GM12878 (cell line): ENCODE measurements around the gene ACP3. TPM values are rescaled to one million over a fixed set of nuclear protein-coding genes. Genes with fewer than 3 reads are reported as not detected.
"Not testable (repeated sequence)": the region's sequence is repeated elsewhere in the genome, so short reads cannot be mapped to it uniquely, and the experiment has no call there.

Experiments
- ATAC-seq: fragments of 200-7000 bp; cut with Tn5 transposase; 3 replicates; pipeline ENCODE4 v1.9.1; 2020; ENCODE audit warnings: mild to moderate bottlenecking, moderate library complexity
- BruUV-seq: library from RNA; stranded (reverse); fragments of 400-500 nt; replicated peaks from 2 replicates; lab custom pipeline; 2021; lab: Mats Ljungman, UMichigan
- CTCF ChIA-PET: fragments of 300-600 bp; sonication (Branson Sonifier 250); formaldehyde crosslinking; extraction: SDS; loops from one replicate; lab custom pipeline; 2021; ENCODE audit warnings: inconsistent platforms; lab: Yijun Ruan, JAX
- POLR2A ChIA-PET: fragments of 350-600 bp; formaldehyde crosslinking; extraction: SDS; loops from one replicate; lab custom pipeline; 2021; ENCODE audit warnings: inconsistent platforms; lab: Charles Lee
- RAD21 ChIA-PET: fragments of 300-600 bp; sonication (Branson Sonifier 250); formaldehyde crosslinking; loops from one replicate; lab custom pipeline; 2023; ENCODE audit warnings: antibody characterized with exemption; ENCODE audit not compliant: unreplicated experiment; lab: Charles Lee
- SMC1A ChIA-PET: fragments of 300-600 bp; sonication (Branson Sonifier 250); formaldehyde crosslinking; loops from one replicate; lab custom pipeline; 2023; ENCODE audit not compliant: unreplicated experiment, uncharacterized antibody; lab: Charles Lee
- DNase-seq: peaks from one replicate; pipeline ENCODE4 v3.0.0-alpha.2; 2011; ENCODE audit warnings: low read depth, low spot score
- FAIRE-seq: peaks from 3 replicates; lab custom pipeline; 2011; peaks lifted over from hg19 to GRCh38; lab: Jason Lieb, UNC
- H2AFZ ChIP-seq: 2 replicates; pipeline ENCODE4 v1.6.0; 2011; ENCODE audit warnings: low read depth, low read length, control low read depth; ENCODE audit not compliant: control insufficient read depth
- H3K27ac ChIP-seq: 2 replicates; pipeline ENCODE4 v1.5.1; 2011; ENCODE audit warnings: control low read depth; ENCODE audit not compliant: control insufficient read depth, insufficient read depth
- H3K27me3 ChIP-seq, 2 experiments: replicated peaks in 1 of 2; 2 replicates each; pipeline versions ENCODE4 v1.6.0 to v1.6.1; 2011; ENCODE audit warnings: low read length in 1 of 2; ENCODE audit not compliant: control insufficient read depth in 2 of 2, insufficient read depth in 2 of 2
- H3K36me3 ChIP-seq, 2 experiments: 2 replicates each; pipeline ENCODE4 v1.5.1; 2011; ENCODE audit warnings: low read length in 1 of 2; ENCODE audit not compliant: control insufficient read depth in 2 of 2, insufficient read depth in 2 of 2
- H3K4me1 ChIP-seq: 2 replicates; pipeline ENCODE4 v1.6.1; 2011; ENCODE audit warnings: mild to moderate bottlenecking, low read length, moderate library complexity, mixed read lengths; ENCODE audit not compliant: control insufficient read depth, insufficient read depth
- H3K4me2 ChIP-seq: 2 replicates; pipeline ENCODE4 v1.6.0; 2011; ENCODE audit warnings: control low read depth; ENCODE audit not compliant: control insufficient read depth, insufficient read depth
- H3K4me3 ChIP-seq: fragments of 200-600 bp; sonication (generic); 2 replicates; pipeline ENCODE4 v1.5.1; 2016
- H3K79me2 ChIP-seq: 2 replicates; pipeline ENCODE4 v1.6.0; 2011; ENCODE audit warnings: low read length; ENCODE audit not compliant: control insufficient read depth, insufficient read depth
- H3K9ac ChIP-seq: 2 replicates; pipeline ENCODE4 v1.8.0; 2011; ENCODE audit warnings: low read length, control low read depth, mixed read lengths; ENCODE audit not compliant: control insufficient read depth, insufficient read depth
- H3K9me3 ChIP-seq: replicated peaks from 3 replicates; pipeline ENCODE4 v1.5.1; 2011; ENCODE audit warnings: mild to moderate bottlenecking, low read length; ENCODE audit not compliant: control insufficient read depth, insufficient read depth
- H4K20me1 ChIP-seq: 2 replicates; pipeline ENCODE4 v1.6.0; 2011; ENCODE audit not compliant: control insufficient read depth, insufficient read depth
- CBFB ChIP-seq: IDR thresholded peaks from 2 replicates; pipeline ENCODE4 v1.6.1; 2016; ENCODE audit warnings: antibody characterized with exemption, low read depth
- JUNB ChIP-seq: IDR thresholded peaks from 2 replicates; pipeline ENCODE4 v1.6.1; 2016; ENCODE audit warnings: antibody characterized with exemption, mild to moderate bottlenecking
- KAT2A ChIP-seq: conservative IDR thresholded peaks from 2 replicates; pipeline ENCODE4 v1.6.1; 2011; ENCODE audit warnings: low read depth, low read length; ENCODE audit not compliant: control insufficient read depth
- MXI1 ChIP-seq: fragments of 150-350 bp; IDR thresholded peaks from 2 replicates; pipeline ENCODE4 v1.6.1; 2011; ENCODE audit warnings: low read depth, mild to moderate bottlenecking, inconsistent platforms, low read length, improper control_type of control experiment
- RAD51 ChIP-seq: fragments of 450-650 bp; IDR thresholded peaks from 2 replicates; pipeline ENCODE4 v1.6.1; 2016; ENCODE audit warnings: moderate library complexity, mild to moderate bottlenecking, inconsistent platforms
- REST ChIP-seq: IDR thresholded peaks from 2 replicates; pipeline ENCODE4 v1.6.1; 2012; ENCODE audit warnings: mild to moderate bottlenecking, low read depth, low read length
- WRNIP1 ChIP-seq: IDR thresholded peaks from 2 replicates; pipeline ENCODE4 v1.6.1; 2011; ENCODE audit warnings: low read depth, low read length, improper control_type of control experiment, borderline replicate concordance
- WGBS: methylation state at CpG from one replicate; pipeline ENCODE4 v1.1.6; 2016; ENCODE audit warnings: low lambda C conversion rate; ENCODE audit not compliant: insufficient replicate concordance, insufficient coverage; ENCODE audit errors: missing lambda C conversion rate; 5-methylcytosine and 5-hydroxymethylcytosine counted together
- in situ Hi-C: fragments of 300-500 bp; cut with MboI; formaldehyde crosslinking; loops from 9 replicates; pipeline ENCODE4 v1.14.3; 2018; ENCODE audit warnings: mixed read lengths
- intact Hi-C: fragments of 100-400 bp; cut with micrococcal nuclease; formaldehyde crosslinking; loops from one replicate; pipeline ENCODE4 v1.14.2; 2022; ENCODE audit not compliant: unreplicated experiment
- polyA plus RNA-seq, 11 experiments: library from polyadenylated mRNA; depleted of rRNA in 4 of 11; unstranded in 6 of 11; stranded (reverse) in 5 of 11; fragments of >200 nt; fragmentation: Nextera tagmentation in 4 of 11; fragmentation: Illumina TruSeq in 1 of 11; extraction: Ambion mirVana in 4 of 11; extraction: Trizol in 1 of 11; gene quantifications; 1 replicate in 1 of 11; 2 replicates in 10 of 11; pipeline versions ENCODE4 v1.2.1 to v1.2.3, GENCODE V29; 2011 to 2016; ENCODE audit warnings: inconsistent platforms in 2 of 11, missing spikeins in 2 of 11, low read depth in 1 of 11
- total RNA-seq, 4 experiments: library from RNA; depleted of rRNA in 3 of 4; stranded (reverse); fragments of >200 nt in 3 of 4; fragmentation: Illumina TruSeq in 1 of 4; extraction: Trizol in 1 of 4; gene quantifications; 2 replicates each; pipeline versions ENCODE4 v1.2.1 to v1.2.3, GENCODE V29; 2013 to 2021

ACP3 gene
- total and polyA plus RNA-seq, 10 of the 15 experiments (the other 5 are each of a cell fraction or from before 2014, with no cell fraction given) = 0.05 to 0.41 TPM; not detected in 8

GRCh38 chr3:132368962-132369361, 51.8 kb downstream of the ACP3 start:
- RAD21 ChIA-PET = no interaction called here
- no peak overlapping the region for H3K9ac ChIP-seq
- H3K36me3 ChIP-seq = no peaks in the 10 kb centered on the region
- POLR2A ChIA-PET = no interaction called here
- SMC1A ChIA-PET = interaction anchor here (0.6 to 1.2 kb wide), 2 partner anchors 12 to 1154 kb away, joined by 3 read pairs; no protein-coding TSS in a partner anchor
- intact Hi-C loops = no loop called here
- H3K4me1 ChIP-seq = no peaks in the 10 kb centered on the region
- DNase-seq (no peak), FAIRE-seq (no peak), ATAC-seq (no peak)
- H3K27ac ChIP-seq = no peak overlapping the region
- no TSS peak for BruUV-seq
- no peaks in the 10 kb centered on the region; a peak in 1 of 4 replicates for H3K27me3 ChIP-seq
- no peak overlapping the region for H3K4me3 ChIP-seq
- no peak overlapping the region for H3K4me2 ChIP-seq
- in situ Hi-C loops = no loop called here
- no peak overlapping the region for H2AFZ ChIP-seq
- CTCF ChIA-PET = interaction anchor here (0.7 to 1.3 kb wide), 4 partner anchors 12 to 114 kb away, joined by 3 to 7 read pairs (median 4); no protein-coding TSS in a partner anchor
- no peak for TF ChIP-seq CBFB
- TF ChIP-seq KAT2A = no peak
- TF ChIP-seq JUNB = no peak
- TF ChIP-seq MXI1 = no peak
- TF ChIP-seq REST = no peak
- TF ChIP-seq WRNIP1 = no peak
- no peak for TF ChIP-seq RAD51
- no peaks in the 10 kb centered on the region for H3K79me2 ChIP-seq
- H4K20me1 ChIP-seq = no peaks in the 10 kb centered on the region
- H3K9me3 ChIP-seq = no peaks in the 10 kb centered on the region

- H3K79me2 ChIP-seq, H3K4me1 ChIP-seq, POLR2A ChIA-PET, DNase-seq, ATAC-seq, H2AFZ ChIP-seq, in situ Hi-C loops, H3K27me3 ChIP-seq, H3K9me3 ChIP-seq, intact Hi-C loops, CTCF ChIA-PET, H3K27ac ChIP-seq, FAIRE-seq, H3K4me3 ChIP-seq, H3K9ac ChIP-seq, H4K20me1 ChIP-seq, BruUV-seq, H3K4me2 ChIP-seq, SMC1A ChIA-PET, H3K36me3 ChIP-seq, RAD21 ChIA-PET: not testable (repeated sequence)
- WGBS = 47% methylated on average over 24 of the region's 25 CpGs
These were observed 59.7 kb downstream of the ACP3 start for GRCh38 chr3:132376945-132377354.
